DOHH2 (cell line): Measurements from ENCODE around the gene C3.
"Not testable (repeated sequence)": the region's sequence is repeated elsewhere in the genome, so short reads cannot be mapped to it uniquely, and the experiment has no call there.

Experiments used
- CTCF ChIP-seq: fragments of 200-600 bp; sonication (generic); IDR thresholded peaks from one replicate; pipeline ENCODE4 v1.5.1; 2014; ENCODE audit warnings: antibody characterized with exemption, mild to moderate bottlenecking, low read depth, low read length; ENCODE audit not compliant: poor library complexity, severe bottlenecking
- EZH2phosphoT487 ChIP-seq: fragments of 200-600 bp; sonication (generic); IDR thresholded peaks from 2 replicates; pipeline ENCODE4 v1.6.1; 2017; ENCODE audit warnings: borderline replicate concordance, mild to moderate bottlenecking, antibody characterized with exemption, low read length, moderate library complexity, mixed read lengths

GRCh38 chr19:6656390-6656789 is 64.1 kb downstream of the C3 start:
- TF ChIP-seq EZH2phosphoT487, CTCF: not testable (repeated sequence)
